Endothelial cell of umbilical vein (primary cell): Measurements from ENCODE around the gene ZNF384. TPM values are rescaled to one million over a fixed set of nuclear protein-coding genes. Genes with fewer than 3 reads are reported as not detected.

Experiments used
- BruUV-seq: library from RNA; stranded (reverse); fragments of 400-500 nt; replicated peaks from 2 replicates; lab custom pipeline; 2021; lab: Mats Ljungman, UMichigan
- CTCF ChIA-PET: fragments of 300-600, 350-600 bp; sonication (Branson Sonifier 250); formaldehyde crosslinking; loops from one replicate; lab custom pipeline; 2021; ENCODE audit warnings: antibody characterized with exemption, inconsistent platforms; lab: Charles Lee
- POLR2A ChIA-PET: fragments of 300-600, 350-600 bp; sonication (Branson Sonifier 250); formaldehyde crosslinking; loops from one replicate; lab custom pipeline; 2021; ENCODE audit warnings: antibody characterized with exemption, inconsistent platforms; lab: Charles Lee
- DNase-seq: peaks from one replicate; pipeline ENCODE4 v3.0.0-alpha.2; 2011; ENCODE audit warnings: low read depth, low spot score
- FAIRE-seq: peaks from 2 replicates; lab custom pipeline; 2011; peaks lifted over from hg19 to GRCh38; lab: Jason Lieb, UNC
- H2AFZ ChIP-seq: 2 replicates; pipeline ENCODE4 v1.6.0; 2012; ENCODE audit warnings: low read depth, low read length, control low read depth, inconsistent platforms
- H3K27ac ChIP-seq: 2 replicates; pipeline ENCODE4 v1.5.1; 2011; ENCODE audit warnings: low read depth, mild to moderate bottlenecking, control low read depth, low read length, moderate library complexity; ENCODE audit not compliant: insufficient read depth
- H3K27me3 ChIP-seq, 2 experiments: 2 replicates each; pipeline versions ENCODE4 v1.6.0 to v1.6.1; 2011; ENCODE audit warnings: low read length in 2 of 2, mixed read lengths in 1 of 2; ENCODE audit not compliant: control insufficient read depth in 2 of 2, insufficient read depth in 2 of 2
- H3K36me3 ChIP-seq, 2 experiments: 2 replicates in 1 of 2; 3 replicates in 1 of 2; pipeline ENCODE4 v1.5.1; 2011; ENCODE audit warnings: low read length in 2 of 2, mild to moderate bottlenecking in 1 of 2, moderate library complexity in 1 of 2; ENCODE audit not compliant: control insufficient read depth in 2 of 2, insufficient read depth in 2 of 2; ENCODE audit errors: extremely low read depth in 1 of 2
- H3K4me1 ChIP-seq: 3 replicates; pipeline ENCODE4 v1.5.1; 2011; ENCODE audit warnings: mild to moderate bottlenecking, low read length; ENCODE audit not compliant: control insufficient read depth, insufficient read depth; ENCODE audit errors: extremely low read depth
- H3K4me2 ChIP-seq: 2 replicates; pipeline ENCODE4 v1.6.1; 2011; ENCODE audit warnings: low read length, control low read depth, mixed read lengths; ENCODE audit not compliant: insufficient read depth
- H3K4me3 ChIP-seq, 3 experiments: fragments of 200-600 bp in 1 of 3; sonication (generic), shearing (Covaris generic) in 1 of 3; replicated peaks in 1 of 3; 2 replicates each; pipeline ENCODE4 v1.5.1; 2011 to 2016; ENCODE audit warnings: control low read depth in 3 of 3, low read length in 3 of 3, mild to moderate bottlenecking in 2 of 3, inconsistent platforms in 1 of 3, low read depth in 1 of 3, moderate library complexity in 1 of 3; ENCODE audit not compliant: insufficient read depth in 1 of 3
- H3K79me2 ChIP-seq: 2 replicates; pipeline ENCODE4 v1.6.0; 2012; ENCODE audit warnings: low read length, inconsistent platforms; ENCODE audit not compliant: control insufficient read depth, insufficient read depth
- H3K9ac ChIP-seq: replicated peaks from 2 replicates; pipeline ENCODE3; 2011; ENCODE audit warnings: low read length, control low read depth; ENCODE audit not compliant: insufficient read depth; ENCODE audit errors: extremely low read depth
- H3K9me1 ChIP-seq: replicated peaks from 3 replicates; pipeline ENCODE4 v1.6.0; 2011; ENCODE audit warnings: mild to moderate bottlenecking, low read length; ENCODE audit not compliant: control insufficient read depth, insufficient read depth; ENCODE audit errors: extremely low read depth
- H3K9me3 ChIP-seq: replicated peaks from 2 replicates; pipeline ENCODE4 v1.5.1; 2012; ENCODE audit warnings: low read length, inconsistent platforms; ENCODE audit not compliant: control insufficient read depth, insufficient read depth
- H4K20me1 ChIP-seq: replicated peaks from 2 replicates; pipeline ENCODE3; 2011; ENCODE audit warnings: mild to moderate bottlenecking, low read length; ENCODE audit not compliant: control insufficient read depth, insufficient read depth; ENCODE audit errors: extremely low read depth
- EZH2 ChIP-seq: IDR thresholded peaks from 2 replicates; pipeline ENCODE4 v1.6.1; 2012; ENCODE audit warnings: borderline replicate concordance, low read depth, mild to moderate bottlenecking, moderate library complexity, low read length, inconsistent platforms; ENCODE audit not compliant: severe bottlenecking
- FOS ChIP-seq: IDR thresholded peaks from 2 replicates; pipeline ENCODE4 v1.6.1; 2011; ENCODE audit warnings: mild to moderate bottlenecking, low read length, moderate library complexity, borderline replicate concordance; ENCODE audit not compliant: insufficient read depth
- GATA2 ChIP-seq: IDR thresholded peaks from 2 replicates; pipeline ENCODE4 v1.7.0; 2011; ENCODE audit warnings: low read depth, mild to moderate bottlenecking, moderate library complexity, mixed read lengths, low read length; ENCODE audit not compliant: insufficient read length, insufficient read depth
- JUN ChIP-seq: IDR thresholded peaks from 2 replicates; pipeline ENCODE4 v1.6.1; 2011; ENCODE audit warnings: borderline replicate concordance, low read depth; ENCODE audit not compliant: insufficient read length, insufficient read depth
- MAX ChIP-seq: IDR thresholded peaks from 2 replicates; pipeline ENCODE4 v1.6.1; 2011; ENCODE audit not compliant: insufficient read depth, insufficient read length
- MYC ChIP-seq: IDR thresholded peaks from one replicate; pipeline ENCODE4 v1.6.1; 2011; ENCODE audit warnings: mild to moderate bottlenecking, low read depth, low read length
- POLR2A ChIP-seq: IDR thresholded peaks from 2 replicates; pipeline ENCODE4 v1.6.1; 2012; ENCODE audit warnings: low read depth, mild to moderate bottlenecking, control low read depth, low read length
- POLR2AphosphoS5 ChIP-seq: IDR thresholded peaks from 2 replicates; pipeline ENCODE4 v1.6.1; 2012; ENCODE audit warnings: low read depth, mild to moderate bottlenecking, control low read depth, low read length, moderate library complexity; ENCODE audit not compliant: insufficient read depth
- dilution Hi-C: fragments of 300-500 bp; cut with MboI; formaldehyde crosslinking; loops from one replicate; pipeline ENCODE4 v1.15.0; 2019; ENCODE audit warnings: low sequenced_read_pairs; ENCODE audit not compliant: extremely low pct_ligation_motif_present
- intact Hi-C: fragments of 100-400 bp; cut with micrococcal nuclease; formaldehyde crosslinking; loops from one replicate; pipeline ENCODE4 v1.10.0; 2022
- polyA plus RNA-seq, 4 experiments: library from polyadenylated mRNA; depleted of rRNA in 3 of 4; stranded (reverse) in 3 of 4; unstranded in 1 of 4; fragments of >200 nt; gene quantifications; 2 replicates each; pipeline versions ENCODE4 v1.2.1 to v1.2.3, GENCODE V29; 2011 to 2012; ENCODE audit warnings: missing spikeins in 1 of 4
- total RNA-seq: library from RNA; stranded (reverse); gene quantifications from 2 replicates; pipeline ENCODE4 v1.2.3, GENCODE V29; 2021
- TF ChIP-seq, protein P1 (sequence below), 2 donors: IDR thresholded peaks; 1 replicate in 1 of 2; 2 replicates in 1 of 2; pipeline ENCODE4 v1.5.1; 2011; ENCODE audit warnings: low read length in 2 of 2, mild to moderate bottlenecking in 2 of 2, moderate library complexity in 2 of 2, control low read depth in 1 of 2, inconsistent platforms in 1 of 2, low read depth in 1 of 2; ENCODE audit not compliant: insufficient read depth in 1 of 2; ENCODE audit errors: extremely low read depth in 1 of 2

ZNF384 gene
- total and polyA plus RNA-seq, 2 donors (not counting 3 experiments of a cell fraction or from before 2014, with no cell fraction given): 52.8 to 58.3 TPM

- dilution Hi-C loops (no loop called here), intact Hi-C loops (loop anchor here (1.0 to 2.0 kb wide), 2 partner anchors 18 to 42 kb away; partner anchors contain the start of gene ING4)
- H3K9ac ChIP-seq: no peak overlapping the region
- no peak overlapping the region for H3K4me2 ChIP-seq
- FAIRE-seq: no peak
- H3K4me1 ChIP-seq: no peaks in the 10 kb centered on the region
- no peaks in the 10 kb centered on the region for H3K9me1 ChIP-seq
- ChIA-PET POLR2A (interaction anchor here (1.0 kb wide), 1 partner anchor 145 kb away, joined by 3 read pairs; the partner anchor contains the start of gene PTMS), CTCF (interaction anchor here (0.7 to 4.8 kb wide), 21 partner anchors 9 to 209 kb away, joined by 3 to 63 read pairs (median 6); partner anchors contain the start of genes ACRBP, COPS7A, LPAR5 and PTMS)
- H3K79me2 ChIP-seq: no peaks in the 10 kb centered on the region
- no peak overlapping the region for H3K27ac ChIP-seq
- no peak for TF ChIP-seq EZH2
- no peak for TF ChIP-seq MYC
- no peak for TF ChIP-seq POLR2AphosphoS5
- no peak for TF ChIP-seq FOS
- no peak for TF ChIP-seq GATA2
- no peak for TF ChIP-seq MAX
- TF ChIP-seq JUN: no peak
- no peak for TF ChIP-seq POLR2A
- TF ChIP-seq, protein P1, sequence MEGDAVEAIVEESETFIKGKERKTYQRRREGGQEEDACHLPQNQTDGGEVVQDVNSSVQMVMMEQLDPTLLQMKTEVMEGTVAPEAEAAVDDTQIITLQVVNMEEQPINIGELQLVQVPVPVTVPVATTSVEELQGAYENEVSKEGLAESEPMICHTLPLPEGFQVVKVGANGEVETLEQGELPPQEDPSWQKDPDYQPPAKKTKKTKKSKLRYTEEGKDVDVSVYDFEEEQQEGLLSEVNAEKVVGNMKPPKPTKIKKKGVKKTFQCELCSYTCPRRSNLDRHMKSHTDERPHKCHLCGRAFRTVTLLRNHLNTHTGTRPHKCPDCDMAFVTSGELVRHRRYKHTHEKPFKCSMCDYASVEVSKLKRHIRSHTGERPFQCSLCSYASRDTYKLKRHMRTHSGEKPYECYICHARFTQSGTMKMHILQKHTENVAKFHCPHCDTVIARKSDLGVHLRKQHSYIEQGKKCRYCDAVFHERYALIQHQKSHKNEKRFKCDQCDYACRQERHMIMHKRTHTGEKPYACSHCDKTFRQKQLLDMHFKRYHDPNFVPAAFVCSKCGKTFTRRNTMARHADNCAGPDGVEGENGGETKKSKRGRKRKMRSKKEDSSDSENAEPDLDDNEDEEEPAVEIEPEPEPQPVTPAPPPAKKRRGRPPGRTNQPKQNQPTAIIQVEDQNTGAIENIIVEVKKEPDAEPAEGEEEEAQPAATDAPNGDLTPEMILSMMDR (IDR thresholded peaks at IDR 0.05; ENCODE audit: extremely low read depth in 1 of 2, insufficient read depth in 1 of 2, low read depth in 1 of 2, low read length in 2 of 2): no peak
- no peak for DNase-seq
- no peaks in the 10 kb centered on the region for H3K9me3 ChIP-seq
- no peaks in the 10 kb centered on the region for H4K20me1 ChIP-seq
- H3K4me3 ChIP-seq: peak overlapping the region in 1 of 3 experiments; percentile 6
- no peaks in the 10 kb centered on the region for H3K27me3 ChIP-seq
- peak overlapping the region; percentile 78 for H2AFZ ChIP-seq
- BruUV-seq: no TSS peak
- H3K36me3 ChIP-seq: no peaks in the 10 kb centered on the region
Measured at GRCh38 chr12:6620885-6621274, 68.3 kb downstream of the ZNF384 start.
